HepG2 (cell line): ENCODE data around the gene SLC28A1. TPM values are rescaled to one million over a fixed set of nuclear protein-coding genes. Genes with fewer than 3 reads are reported as not detected.

Experiments
- CHD4 ChIP-seq: fragments of 200-600 bp; sonication (generic); IDR thresholded peaks from 2 replicates; pipeline ENCODE4 v1.7.0; 2017; ENCODE audit warnings: mild to moderate bottlenecking, low read length, borderline replicate concordance
- FOSL2 ChIP-seq: sonication (generic); formaldehyde crosslinking; IDR thresholded peaks from 2 replicates; pipeline ENCODE4 v1.4.0; 2020; ENCODE audit warnings: missing genetic modification reagents
- ZFAT ChIP-seq: sonication (generic); formaldehyde crosslinking; conservative IDR thresholded peaks from 2 replicates; pipeline ENCODE4 v1.8.1; 2023; ENCODE audit warnings: missing genetic modification reagents, inconsistent platforms
- ZFYVE20 ChIP-seq: sonication (generic); formaldehyde crosslinking; IDR thresholded peaks from 2 replicates; pipeline ENCODE4 v1.8.0; 2023; ENCODE audit warnings: low read depth, mild to moderate bottlenecking, moderate library complexity, missing genetic modification reagents, borderline replicate concordance
- ZMYM3 ChIP-seq: sonication (generic); formaldehyde crosslinking; IDR thresholded peaks from 2 replicates; pipeline ENCODE4 v1.5.1; 2020; ENCODE audit warnings: mild to moderate bottlenecking, missing genetic modification reagents
- ZNF460 ChIP-seq: sonication (generic); formaldehyde crosslinking; IDR thresholded peaks from 2 replicates; pipeline ENCODE4 v1.5.1; 2020; ENCODE audit warnings: missing genetic modification reagents, mild to moderate bottlenecking, borderline replicate concordance
- ZNF572 ChIP-seq: sonication (generic); formaldehyde crosslinking; IDR thresholded peaks from 2 replicates; pipeline ENCODE4 v1.5.1; 2020; ENCODE audit warnings: mild to moderate bottlenecking, missing genetic modification reagents
- ZNF672 ChIP-seq: sonication (generic); formaldehyde crosslinking; IDR thresholded peaks from 2 replicates; pipeline ENCODE4 v1.8.1; 2022; ENCODE audit warnings: missing genetic modification reagents
- ZNF83 ChIP-seq: sonication (generic); formaldehyde crosslinking; IDR thresholded peaks from 2 replicates; pipeline ENCODE4 v1.4.0; 2020; ENCODE audit warnings: missing genetic modification reagents, mild to moderate bottlenecking, borderline replicate concordance
- polyA plus RNA-seq, 8 experiments: library from polyadenylated mRNA; depleted of rRNA in 3 of 8; stranded (reverse) in 7 of 8; unstranded in 1 of 8; fragments of >200 nt; fragmentation: Illumina TruSeq in 4 of 8; extraction: Trizol in 4 of 8; gene quantifications; 2 replicates each; pipeline versions ENCODE4 v1.2.1 to v1.2.3, GENCODE V29; 2011 to 2016; ENCODE audit warnings: low read depth in 4 of 8, missing spikeins in 1 of 8, mixed read lengths in 1 of 8; ENCODE audit not compliant: insufficient read depth in 1 of 8
- total RNA-seq, 5 experiments: library from RNA; depleted of rRNA; stranded (reverse); fragments of >200 nt; fragmentation: Illumina TruSeq; extraction: Trizol; gene quantifications; 2 replicates each; pipeline ENCODE4 v1.2.3, GENCODE V29; 2016; ENCODE audit warnings: low read depth in 1 of 5
- TF ChIP-seq, protein P1 (sequence below): IDR thresholded peaks from 2 replicates; pipeline ENCODE4 v1.6.1; 2016; ENCODE audit warnings: low read depth, missing genetic modification reagents, missing compliant biosample characterization
- TF ChIP-seq, protein P2 (sequence below), 2 experiments: sonication (generic) in 1 of 2; formaldehyde crosslinking in 1 of 2; IDR thresholded peaks; 2 replicates each; pipeline versions ENCODE4 v1.4.0 to v1.6.1; 2018 to 2020; ENCODE audit warnings: missing genetic modification reagents in 2 of 2, borderline replicate concordance in 1 of 2, low read depth in 1 of 2, mild to moderate bottlenecking in 1 of 2, missing biosample characterization in 1 of 2
- TF ChIP-seq, protein P3 (sequence below): sonication (generic); formaldehyde crosslinking; conservative IDR thresholded peaks from 2 replicates; pipeline ENCODE4 v1.8.0; 2022; ENCODE audit warnings: low read depth, missing genetic modification reagents
- TF ChIP-seq, protein P4 (sequence below): sonication (generic); formaldehyde crosslinking; IDR thresholded peaks from 2 replicates; pipeline ENCODE4 v1.9.0; 2021; ENCODE audit warnings: missing genetic modification reagents, borderline replicate concordance
- TF ChIP-seq, protein P5 (sequence below): sonication (generic); formaldehyde crosslinking; IDR thresholded peaks from 2 replicates; pipeline ENCODE4 v1.8.1; 2023; ENCODE audit warnings: mild to moderate bottlenecking, missing genetic modification reagents

The SLC28A1 gene
- total and polyA plus RNA-seq, 2 of the 13 experiments (the other 11 are each of a cell fraction or from before 2014, with no cell fraction given): 0.31 to 5.8 TPM

DNA sequence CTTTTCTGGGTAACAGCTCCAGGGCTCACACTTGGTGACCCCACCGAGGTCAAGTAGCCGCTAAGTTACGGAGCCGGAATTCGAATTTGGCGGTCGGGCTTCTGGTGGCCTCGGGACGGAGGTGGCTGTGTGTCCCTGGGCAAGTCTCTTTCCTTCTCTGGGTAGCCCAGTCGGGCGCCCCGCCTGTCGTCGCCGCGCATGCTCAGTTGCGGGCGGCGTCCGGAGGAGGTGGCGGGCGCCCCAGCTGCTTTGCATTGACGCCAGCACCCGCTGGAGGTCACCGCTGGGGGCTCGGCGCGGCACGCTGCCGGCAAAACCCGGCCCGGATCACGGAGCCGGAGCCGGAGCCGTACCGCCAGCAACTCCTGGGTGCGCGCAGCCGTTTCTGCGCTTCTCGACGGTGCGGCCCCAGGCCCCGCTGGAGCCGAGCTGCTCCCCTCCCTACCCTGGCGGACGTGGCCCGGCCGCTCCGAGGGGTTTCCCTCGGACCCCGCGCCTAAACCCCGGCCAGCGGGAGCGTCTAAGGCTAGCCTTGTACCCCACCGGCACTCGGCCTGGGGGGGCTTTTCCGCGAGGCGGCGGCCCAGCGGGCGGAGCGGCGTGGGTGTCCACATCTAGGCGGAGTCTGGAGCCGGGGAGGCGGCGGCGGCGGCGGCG is 96.7 kb downstream of the SLC28A1 start (continued):
- TF ChIP-seq, protein P1, sequence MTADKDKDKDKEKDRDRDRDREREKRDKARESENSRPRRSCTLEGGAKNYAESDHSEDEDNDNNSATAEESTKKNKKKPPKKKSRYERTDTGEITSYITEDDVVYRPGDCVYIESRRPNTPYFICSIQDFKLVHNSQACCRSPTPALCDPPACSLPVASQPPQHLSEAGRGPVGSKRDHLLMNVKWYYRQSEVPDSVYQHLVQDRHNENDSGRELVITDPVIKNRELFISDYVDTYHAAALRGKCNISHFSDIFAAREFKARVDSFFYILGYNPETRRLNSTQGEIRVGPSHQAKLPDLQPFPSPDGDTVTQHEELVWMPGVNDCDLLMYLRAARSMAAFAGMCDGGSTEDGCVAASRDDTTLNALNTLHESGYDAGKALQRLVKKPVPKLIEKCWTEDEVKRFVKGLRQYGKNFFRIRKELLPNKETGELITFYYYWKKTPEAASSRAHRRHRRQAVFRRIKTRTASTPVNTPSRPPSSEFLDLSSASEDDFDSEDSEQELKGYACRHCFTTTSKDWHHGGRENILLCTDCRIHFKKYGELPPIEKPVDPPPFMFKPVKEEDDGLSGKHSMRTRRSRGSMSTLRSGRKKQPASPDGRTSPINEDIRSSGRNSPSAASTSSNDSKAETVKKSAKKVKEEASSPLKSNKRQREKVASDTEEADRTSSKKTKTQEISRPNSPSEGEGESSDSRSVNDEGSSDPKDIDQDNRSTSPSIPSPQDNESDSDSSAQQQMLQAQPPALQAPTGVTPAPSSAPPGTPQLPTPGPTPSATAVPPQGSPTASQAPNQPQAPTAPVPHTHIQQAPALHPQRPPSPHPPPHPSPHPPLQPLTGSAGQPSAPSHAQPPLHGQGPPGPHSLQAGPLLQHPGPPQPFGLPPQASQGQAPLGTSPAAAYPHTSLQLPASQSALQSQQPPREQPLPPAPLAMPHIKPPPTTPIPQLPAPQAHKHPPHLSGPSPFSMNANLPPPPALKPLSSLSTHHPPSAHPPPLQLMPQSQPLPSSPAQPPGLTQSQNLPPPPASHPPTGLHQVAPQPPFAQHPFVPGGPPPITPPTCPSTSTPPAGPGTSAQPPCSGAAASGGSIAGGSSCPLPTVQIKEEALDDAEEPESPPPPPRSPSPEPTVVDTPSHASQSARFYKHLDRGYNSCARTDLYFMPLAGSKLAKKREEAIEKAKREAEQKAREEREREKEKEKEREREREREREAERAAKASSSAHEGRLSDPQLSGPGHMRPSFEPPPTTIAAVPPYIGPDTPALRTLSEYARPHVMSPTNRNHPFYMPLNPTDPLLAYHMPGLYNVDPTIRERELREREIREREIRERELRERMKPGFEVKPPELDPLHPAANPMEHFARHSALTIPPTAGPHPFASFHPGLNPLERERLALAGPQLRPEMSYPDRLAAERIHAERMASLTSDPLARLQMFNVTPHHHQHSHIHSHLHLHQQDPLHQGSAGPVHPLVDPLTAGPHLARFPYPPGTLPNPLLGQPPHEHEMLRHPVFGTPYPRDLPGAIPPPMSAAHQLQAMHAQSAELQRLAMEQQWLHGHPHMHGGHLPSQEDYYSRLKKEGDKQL (CRISPR knock-in tag): 0 out of 2 replicates have a peak, but pooled peaks have one; percentile 36
- TF ChIP-seq ZFYVE20 (CRISPR knock-in tag) (no peak), FOSL2 (CRISPR knock-in tag) (peak; percentile 67), ZNF83 (CRISPR knock-in tag) (0 out of 2 replicates have a peak, but pooled peaks have one; percentile 58), ZNF572 (CRISPR knock-in tag) (peak; percentile 58; the same call in 1 of the 2 replicates), ZMYM3 (CRISPR knock-in tag) (peak; percentile 94), ZNF460 (0 out of 2 replicates have a peak, but pooled peaks have one; percentile 23), ZFAT (CRISPR knock-in tag) (no peak), ZNF672 (CRISPR knock-in tag) (no peak), CHD4 (no peak)
- TF ChIP-seq, protein P2, sequence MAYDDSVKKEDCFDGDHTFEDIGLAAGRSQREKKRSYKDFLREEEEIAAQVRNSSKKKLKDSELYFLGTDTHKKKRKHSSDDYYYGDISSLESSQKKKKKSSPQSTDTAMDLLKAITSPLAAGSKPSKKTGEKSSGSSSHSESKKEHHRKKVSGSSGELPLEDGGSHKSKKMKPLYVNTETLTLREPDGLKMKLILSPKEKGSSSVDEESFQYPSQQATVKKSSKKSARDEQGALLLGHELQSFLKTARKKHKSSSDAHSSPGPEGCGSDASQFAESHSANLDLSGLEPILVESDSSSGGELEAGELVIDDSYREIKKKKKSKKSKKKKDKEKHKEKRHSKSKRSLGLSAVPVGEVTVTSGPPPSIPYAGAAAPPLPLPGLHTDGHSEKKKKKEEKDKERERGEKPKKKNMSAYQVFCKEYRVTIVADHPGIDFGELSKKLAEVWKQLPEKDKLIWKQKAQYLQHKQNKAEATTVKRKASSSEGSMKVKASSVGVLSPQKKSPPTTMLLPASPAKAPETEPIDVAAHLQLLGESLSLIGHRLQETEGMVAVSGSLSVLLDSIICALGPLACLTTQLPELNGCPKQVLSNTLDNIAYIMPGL (CRISPR knock-in tag; IDR thresholded peaks at IDR 0.05; ENCODE audit: borderline replicate concordance in 1 of 2, low read depth in 1 of 2): peak; percentile 84 to 86; a peak in 3 of 4 replicates
- TF ChIP-seq, protein P3, sequence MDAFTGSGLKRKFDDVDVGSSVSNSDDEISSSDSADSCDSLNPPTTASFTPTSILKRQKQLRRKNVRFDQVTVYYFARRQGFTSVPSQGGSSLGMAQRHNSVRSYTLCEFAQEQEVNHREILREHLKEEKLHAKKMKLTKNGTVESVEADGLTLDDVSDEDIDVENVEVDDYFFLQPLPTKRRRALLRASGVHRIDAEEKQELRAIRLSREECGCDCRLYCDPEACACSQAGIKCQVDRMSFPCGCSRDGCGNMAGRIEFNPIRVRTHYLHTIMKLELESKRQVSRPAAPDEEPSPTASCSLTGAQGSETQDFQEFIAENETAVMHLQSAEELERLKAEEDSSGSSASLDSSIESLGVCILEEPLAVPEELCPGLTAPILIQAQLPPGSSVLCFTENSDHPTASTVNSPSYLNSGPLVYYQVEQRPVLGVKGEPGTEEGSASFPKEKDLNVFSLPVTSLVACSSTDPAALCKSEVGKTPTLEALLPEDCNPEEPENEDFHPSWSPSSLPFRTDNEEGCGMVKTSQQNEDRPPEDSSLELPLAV (CRISPR knock-in tag): no peak
- TF ChIP-seq, protein P4, sequence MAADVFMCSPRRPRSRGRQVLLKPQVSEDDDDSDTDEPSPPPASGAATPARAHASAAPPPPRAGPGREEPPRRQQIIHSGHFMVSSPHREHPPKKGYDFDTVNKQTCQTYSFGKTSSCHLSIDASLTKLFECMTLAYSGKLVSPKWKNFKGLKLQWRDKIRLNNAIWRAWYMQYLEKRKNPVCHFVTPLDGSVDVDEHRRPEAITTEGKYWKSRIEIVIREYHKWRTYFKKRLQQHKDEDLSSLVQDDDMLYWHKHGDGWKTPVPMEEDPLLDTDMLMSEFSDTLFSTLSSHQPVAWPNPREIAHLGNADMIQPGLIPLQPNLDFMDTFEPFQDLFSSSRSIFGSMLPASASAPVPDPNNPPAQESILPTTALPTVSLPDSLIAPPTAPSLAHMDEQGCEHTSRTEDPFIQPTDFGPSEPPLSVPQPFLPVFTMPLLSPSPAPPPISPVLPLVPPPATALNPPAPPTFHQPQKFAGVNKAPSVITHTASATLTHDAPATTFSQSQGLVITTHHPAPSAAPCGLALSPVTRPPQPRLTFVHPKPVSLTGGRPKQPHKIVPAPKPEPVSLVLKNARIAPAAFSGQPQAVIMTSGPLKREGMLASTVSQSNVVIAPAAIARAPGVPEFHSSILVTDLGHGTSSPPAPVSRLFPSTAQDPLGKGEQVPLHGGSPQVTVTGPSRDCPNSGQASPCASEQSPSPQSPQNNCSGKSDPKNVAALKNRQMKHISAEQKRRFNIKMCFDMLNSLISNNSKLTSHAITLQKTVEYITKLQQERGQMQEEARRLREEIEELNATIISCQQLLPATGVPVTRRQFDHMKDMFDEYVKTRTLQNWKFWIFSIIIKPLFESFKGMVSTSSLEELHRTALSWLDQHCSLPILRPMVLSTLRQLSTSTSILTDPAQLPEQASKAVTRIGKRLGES (CRISPR knock-in tag): no peak
- TF ChIP-seq, protein P5, sequence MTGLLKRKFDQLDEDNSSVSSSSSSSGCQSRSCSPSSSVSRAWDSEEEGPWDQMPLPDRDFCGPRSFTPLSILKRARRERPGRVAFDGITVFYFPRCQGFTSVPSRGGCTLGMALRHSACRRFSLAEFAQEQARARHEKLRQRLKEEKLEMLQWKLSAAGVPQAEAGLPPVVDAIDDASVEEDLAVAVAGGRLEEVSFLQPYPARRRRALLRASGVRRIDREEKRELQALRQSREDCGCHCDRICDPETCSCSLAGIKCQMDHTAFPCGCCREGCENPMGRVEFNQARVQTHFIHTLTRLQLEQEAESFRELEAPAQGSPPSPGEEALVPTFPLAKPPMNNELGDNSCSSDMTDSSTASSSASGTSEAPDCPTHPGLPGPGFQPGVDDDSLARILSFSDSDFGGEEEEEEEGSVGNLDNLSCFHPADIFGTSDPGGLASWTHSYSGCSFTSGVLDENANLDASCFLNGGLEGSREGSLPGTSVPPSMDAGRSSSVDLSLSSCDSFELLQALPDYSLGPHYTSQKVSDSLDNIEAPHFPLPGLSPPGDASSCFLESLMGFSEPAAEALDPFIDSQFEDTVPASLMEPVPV (CRISPR knock-in tag): no peak; the same call in 1 of the 2 replicates
